Type B pancreatic cell (in vitro differentiated cells): Measurements from ENCODE around the gene FIZ1. TPM values are rescaled to one million over a fixed set of nuclear protein-coding genes. Genes with fewer than 3 reads are reported as not detected.

Experiments used
- DNase-seq: peaks from one replicate; pipeline ENCODE4 v3.0.0; 2021; ENCODE audit warnings: mixed read lengths; ENCODE audit not compliant: unreplicated experiment; ENCODE audit errors: extremely low spot score
- H3K27ac Mint-ChIP-seq: 2 replicates; pipeline ENCODE4 v1.8.0; 2021; ENCODE audit warnings: mild to moderate bottlenecking, mixed read lengths
- H3K27me3 Mint-ChIP-seq: 2 replicates; pipeline ENCODE4 v1.8.0; 2021; ENCODE audit warnings: mixed read lengths
- H3K36me3 Mint-ChIP-seq: 2 replicates; pipeline ENCODE4 v1.8.0; 2021; ENCODE audit warnings: mixed read lengths
- H3K4me1 Mint-ChIP-seq: one replicate; pipeline ENCODE4 v1.8.0; 2021; ENCODE audit warnings: mixed read lengths; ENCODE audit not compliant: unreplicated experiment
- H3K4me3 Mint-ChIP-seq: 2 replicates; pipeline ENCODE4 v1.8.0; 2021; ENCODE audit warnings: mild to moderate bottlenecking, mixed read lengths
- H3K9me3 Mint-ChIP-seq: 2 replicates; pipeline ENCODE4 v1.8.0; 2021; ENCODE audit warnings: mixed read lengths
- total RNA-seq: library from RNA; stranded (reverse); gene quantifications from 2 replicates; pipeline ENCODE4 v1.2.1, GENCODE V29; 2021; ENCODE audit warnings: low replicate concordance
- TF ChIP-seq, protein P1 (sequence below): fragments of 200-600 bp; sonication (generic); conservative IDR thresholded peaks from 2 replicates; pipeline ENCODE4 v1.5.0; 2021; ENCODE audit warnings: antibody characterized with exemption, mild to moderate bottlenecking

The FIZ1 gene
- total RNA-seq, 1 donor from 2014 or later: 22.4 TPM

DNA sequence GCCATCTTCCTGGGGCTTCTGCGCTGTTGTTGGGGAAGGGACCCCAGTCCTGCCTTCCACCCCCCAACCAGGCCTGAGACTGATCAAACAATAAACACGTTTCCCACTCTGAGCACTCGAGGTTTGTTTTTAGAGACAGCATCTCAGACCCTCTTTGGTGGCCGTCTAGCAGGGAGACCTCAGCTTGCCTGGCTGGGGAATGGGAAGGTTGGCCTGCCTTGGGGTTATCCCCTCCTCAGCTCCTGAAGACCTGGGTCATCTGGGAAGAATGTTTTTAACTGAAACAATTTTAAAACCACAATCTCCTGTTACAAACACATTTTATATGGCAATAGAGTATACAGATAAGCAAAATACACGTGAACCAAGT is 46.2 kb upstream of the FIZ1 start:
- H3K36me3 Mint-ChIP-seq: peaks cover 9% of the 10 kb centered on the region
- no peaks in the 10 kb centered on the region for H3K9me3 Mint-ChIP-seq
- no peak for DNase-seq
- H3K4me1 Mint-ChIP-seq: peaks cover 22% of the 10 kb centered on the region
- peak overlapping the region; percentile 46 for H3K27ac Mint-ChIP-seq
- H3K27me3 Mint-ChIP-seq: peaks cover 5% of the 10 kb centered on the region
- peak overlapping the region; percentile 73 for H3K4me3 Mint-ChIP-seq
- TF ChIP-seq, protein P1, sequence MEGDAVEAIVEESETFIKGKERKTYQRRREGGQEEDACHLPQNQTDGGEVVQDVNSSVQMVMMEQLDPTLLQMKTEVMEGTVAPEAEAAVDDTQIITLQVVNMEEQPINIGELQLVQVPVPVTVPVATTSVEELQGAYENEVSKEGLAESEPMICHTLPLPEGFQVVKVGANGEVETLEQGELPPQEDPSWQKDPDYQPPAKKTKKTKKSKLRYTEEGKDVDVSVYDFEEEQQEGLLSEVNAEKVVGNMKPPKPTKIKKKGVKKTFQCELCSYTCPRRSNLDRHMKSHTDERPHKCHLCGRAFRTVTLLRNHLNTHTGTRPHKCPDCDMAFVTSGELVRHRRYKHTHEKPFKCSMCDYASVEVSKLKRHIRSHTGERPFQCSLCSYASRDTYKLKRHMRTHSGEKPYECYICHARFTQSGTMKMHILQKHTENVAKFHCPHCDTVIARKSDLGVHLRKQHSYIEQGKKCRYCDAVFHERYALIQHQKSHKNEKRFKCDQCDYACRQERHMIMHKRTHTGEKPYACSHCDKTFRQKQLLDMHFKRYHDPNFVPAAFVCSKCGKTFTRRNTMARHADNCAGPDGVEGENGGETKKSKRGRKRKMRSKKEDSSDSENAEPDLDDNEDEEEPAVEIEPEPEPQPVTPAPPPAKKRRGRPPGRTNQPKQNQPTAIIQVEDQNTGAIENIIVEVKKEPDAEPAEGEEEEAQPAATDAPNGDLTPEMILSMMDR: no peak

DNA sequence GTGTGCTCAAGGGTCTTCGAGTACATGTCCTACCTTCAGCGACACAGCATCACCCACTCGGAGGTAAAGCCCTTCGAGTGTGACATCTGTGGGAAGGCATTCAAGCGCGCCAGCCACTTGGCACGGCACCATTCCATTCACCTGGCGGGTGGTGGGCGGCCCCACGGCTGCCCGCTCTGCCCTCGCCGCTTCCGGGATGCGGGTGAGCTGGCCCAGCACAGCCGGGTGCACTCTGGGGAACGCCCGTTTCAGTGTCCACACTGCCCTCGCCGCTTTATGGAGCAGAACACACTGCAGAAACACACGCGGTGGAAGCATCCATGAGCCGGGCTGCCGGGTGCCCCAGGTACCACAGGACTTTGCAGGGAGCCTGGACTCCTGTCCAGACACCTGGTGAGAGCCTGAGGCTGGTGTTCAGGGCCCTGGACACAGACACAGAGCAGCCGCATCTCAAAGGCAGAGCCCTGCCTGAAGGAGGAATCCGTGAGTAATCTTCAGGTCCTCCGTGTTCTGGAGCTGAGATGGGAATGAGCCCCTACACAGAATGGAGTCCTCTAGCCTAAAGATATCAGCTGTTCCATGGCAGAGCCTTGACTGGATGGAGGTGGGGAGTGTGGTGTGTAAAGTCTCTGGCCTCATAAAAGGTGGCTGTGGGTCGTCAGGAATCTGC is 45.7 kb upstream of the FIZ1 start:
- Mint-ChIP-seq H3K9me3 (no peaks in the 10 kb centered on the region), H3K4me3 (peak overlapping the region; percentile 96), H3K4me1 (peaks cover 25% of the 10 kb centered on the region), H3K36me3 (peaks cover 9% of the 10 kb centered on the region), H3K27me3 (peaks cover 5% of the 10 kb centered on the region), H3K27ac (peak overlapping the region; percentile 96)
- TF ChIP-seq, protein P1: no peak
- DNase-seq: no peak

DNA sequence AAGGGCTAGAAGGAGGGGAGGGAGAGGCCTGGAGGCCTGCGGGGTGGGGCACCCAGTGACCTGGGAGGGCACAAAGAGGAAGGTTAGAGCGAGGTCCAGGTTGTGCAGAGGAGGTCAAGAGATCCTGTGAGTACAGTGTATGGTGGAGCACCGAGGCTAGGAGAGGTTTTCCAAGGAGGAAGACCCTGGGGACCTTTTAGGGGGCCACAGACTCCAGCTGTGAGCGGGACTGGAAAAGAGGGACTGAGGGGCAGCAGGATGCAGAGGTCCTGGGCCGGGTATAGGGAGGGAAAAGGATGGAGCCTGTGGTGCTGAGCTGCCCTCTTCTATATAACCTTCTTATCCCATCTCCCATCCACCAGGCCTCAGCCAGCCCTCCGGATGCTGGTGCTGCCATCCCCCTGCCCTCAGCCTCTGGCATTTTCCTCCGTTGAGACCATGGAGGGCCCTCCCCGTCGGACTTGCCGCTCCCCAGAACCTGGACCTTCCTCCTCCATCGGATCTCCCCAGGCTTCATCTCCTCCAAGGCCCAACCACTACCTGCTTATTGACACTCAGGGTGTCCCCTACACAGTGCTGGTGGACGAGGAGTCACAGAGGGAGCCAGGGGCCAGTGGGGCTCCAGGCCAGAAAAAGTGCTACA is 45.0 kb upstream of the FIZ1 start:
- peaks cover 9% of the 10 kb centered on the region for H3K36me3 Mint-ChIP-seq
- H3K27ac Mint-ChIP-seq: peak overlapping the region; percentile 96
- no peaks in the 10 kb centered on the region for H3K9me3 Mint-ChIP-seq
- H3K27me3 Mint-ChIP-seq: peaks cover 5% of the 10 kb centered on the region
- H3K4me1 Mint-ChIP-seq: peaks cover 25% of the 10 kb centered on the region
- H3K4me3 Mint-ChIP-seq: peak overlapping the region; percentile 96
- no peak for DNase-seq
- TF ChIP-seq, protein P1: no peak

DNA sequence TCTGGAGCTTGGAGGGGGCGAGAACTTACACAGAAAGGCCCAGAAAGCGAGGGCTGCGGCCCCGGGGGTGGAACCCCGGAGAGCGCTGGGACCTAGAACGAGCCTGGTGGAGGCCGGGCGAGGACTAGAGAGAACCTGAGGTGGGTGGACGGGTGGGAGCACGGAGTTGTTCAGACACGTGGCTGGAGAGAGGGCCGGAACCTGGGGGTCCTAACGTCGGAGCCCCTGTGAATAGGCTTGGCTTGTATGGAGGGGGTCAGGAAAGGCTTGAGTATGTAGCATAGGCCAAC is 44.5 kb upstream of the FIZ1 start:
- TF ChIP-seq, protein P1: no peak
- peak overlapping the region; percentile 96 for H3K4me3 Mint-ChIP-seq
- no peak for DNase-seq
- peaks cover 12% of the 10 kb centered on the region for H3K36me3 Mint-ChIP-seq
- H3K27ac Mint-ChIP-seq: peak overlapping the region; percentile 96
- H3K9me3 Mint-ChIP-seq: no peaks in the 10 kb centered on the region
- H3K27me3 Mint-ChIP-seq: peaks cover 5% of the 10 kb centered on the region
- H3K4me1 Mint-ChIP-seq: peaks cover 29% of the 10 kb centered on the region

DNA sequence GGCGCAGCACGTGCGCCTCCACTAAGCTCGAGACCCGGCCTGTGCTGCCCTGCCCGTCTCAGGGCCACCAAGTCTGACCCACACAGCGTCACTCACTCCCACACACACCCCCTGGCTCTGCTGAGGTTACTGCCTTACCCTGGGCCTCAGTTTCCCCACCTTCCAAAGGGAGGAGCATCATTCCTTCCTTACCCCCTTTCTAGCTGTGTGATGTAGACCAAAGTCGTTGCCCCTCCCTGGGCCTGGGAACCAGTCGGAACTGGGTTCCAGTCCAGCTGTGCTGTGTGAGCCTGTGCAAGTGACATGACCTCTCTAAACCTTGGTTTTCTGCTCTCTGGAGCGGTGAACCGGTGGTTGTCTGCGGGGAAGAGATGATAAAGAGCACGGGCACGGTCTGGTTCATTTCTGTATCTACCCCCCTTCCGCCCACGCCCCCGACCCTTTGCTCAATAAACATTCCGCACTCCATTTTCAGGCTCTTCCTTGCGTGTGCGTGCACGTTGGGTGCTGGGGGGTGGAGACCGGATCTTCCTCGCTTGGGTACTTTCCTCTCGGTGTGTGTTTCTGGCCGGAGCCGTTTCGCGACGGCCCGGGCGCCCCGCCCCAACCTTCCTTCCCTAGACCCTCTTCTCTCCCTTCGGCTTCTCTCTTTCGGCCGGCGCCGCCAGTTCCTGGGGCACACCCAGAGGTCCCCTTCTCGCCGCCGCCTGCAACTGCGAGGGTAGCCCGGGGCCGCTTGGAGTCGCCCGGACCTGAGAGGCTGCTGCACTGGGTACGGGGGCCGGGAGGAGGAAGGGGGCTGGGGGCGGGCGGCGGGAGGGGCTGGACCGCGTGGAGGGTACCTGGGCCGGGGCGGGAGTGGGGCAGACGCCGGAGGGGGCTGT is 43.9 kb upstream of the FIZ1 start, which contains the start of gene ZNF581:
Gene ZNF581, plus strand, starts transcription at position 647 of the 884 bp plus-strand sequence. CDS start 923 bp downstream, outside the sequence.
- Mint-ChIP-seq H3K4me1 (peaks cover 29% of the 10 kb centered on the region), H3K27ac (peak within 1 kb of the TSS; percentile 96), H3K4me3 (peak within 1 kb of the TSS; percentile 96), H3K27me3 (peaks cover 5% of the 10 kb centered on the region), H3K9me3 (no peaks in the 10 kb centered on the region), H3K36me3 (peaks cover 12% of the 10 kb centered on the region)
- TF ChIP-seq, protein P1: no peak
- peak; percentile 83 for DNase-seq
